Hematopoietic multipotent progenitor cell treated with erythropoietin and hydrocortisone succinate and interleukin-3 and kit ligand, for 8 days (in vitro differentiated cells): ENCODE results near the gene FAT3.

Experiments
- DNase-seq: peaks from one replicate; pipeline ENCODE4 v3.0.0-alpha.2; 2015

FAT3 gene

DNA sequence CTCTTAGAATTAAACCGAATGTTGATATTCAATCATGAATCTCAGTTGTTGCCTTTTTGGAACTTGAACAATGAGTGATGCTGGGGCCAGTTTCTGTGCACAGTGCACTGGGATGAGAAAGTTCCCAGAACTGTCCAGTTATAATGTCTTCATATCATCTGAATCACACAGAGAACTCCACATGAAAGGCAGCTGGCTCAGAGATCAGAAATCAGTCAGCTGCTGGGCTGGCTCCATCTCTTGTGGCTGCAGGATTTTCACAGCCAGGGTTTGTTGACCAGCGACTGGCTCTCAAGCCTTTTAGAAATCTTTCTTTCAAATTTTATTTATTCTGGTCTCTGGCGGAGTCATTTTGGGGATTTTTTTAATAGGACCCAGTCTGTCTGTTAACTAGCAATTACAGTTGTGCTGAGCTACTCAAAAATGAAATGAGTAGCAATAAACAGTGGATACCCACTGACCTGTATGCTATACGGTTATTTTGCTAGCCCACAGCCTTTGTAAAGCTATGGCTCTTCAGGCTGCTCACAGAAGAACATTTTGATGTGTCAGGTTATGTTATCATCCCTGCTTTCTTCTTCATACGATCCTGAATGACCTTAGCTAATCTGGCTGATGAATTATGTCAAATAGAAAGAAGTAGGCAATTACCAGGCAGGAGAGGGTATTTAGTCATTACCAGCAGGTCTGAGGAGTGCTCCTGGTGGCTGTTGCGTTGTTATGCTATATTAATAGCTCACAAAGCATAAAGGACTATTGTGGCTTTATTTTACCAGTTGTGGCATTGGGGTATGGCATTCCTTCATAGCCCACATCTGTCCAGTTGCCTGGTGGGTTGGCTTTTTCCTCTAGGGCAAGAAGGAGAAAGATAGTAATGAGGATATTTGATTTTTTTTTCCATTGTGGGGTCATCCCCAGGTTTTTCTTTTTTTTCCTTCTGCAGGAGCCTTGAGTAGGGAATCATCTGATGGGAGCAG lies 3.6 kb downstream of the FAT3 start:
- DNase-seq = no peak

DNA sequence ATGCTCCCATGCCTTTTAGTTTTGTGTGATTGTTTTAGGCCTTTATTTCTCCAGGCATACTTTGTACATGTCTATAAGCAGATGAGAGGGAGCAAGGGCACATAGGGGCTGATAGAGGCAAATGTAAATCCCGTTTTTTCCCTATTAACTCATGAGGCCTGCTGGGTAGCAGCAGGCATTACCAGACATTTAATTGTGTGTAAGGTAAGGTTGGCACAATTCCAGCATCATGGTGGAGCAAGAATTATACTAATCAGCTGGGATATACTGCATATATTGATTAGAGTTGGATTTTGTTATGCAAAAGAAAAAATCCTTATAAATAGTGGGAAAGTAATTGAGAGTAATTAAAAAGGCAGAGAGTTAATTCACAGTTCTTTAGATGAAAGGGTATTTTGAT lies 12.2 kb downstream of the FAT3 start:
- DNase-seq = no peak

DNA sequence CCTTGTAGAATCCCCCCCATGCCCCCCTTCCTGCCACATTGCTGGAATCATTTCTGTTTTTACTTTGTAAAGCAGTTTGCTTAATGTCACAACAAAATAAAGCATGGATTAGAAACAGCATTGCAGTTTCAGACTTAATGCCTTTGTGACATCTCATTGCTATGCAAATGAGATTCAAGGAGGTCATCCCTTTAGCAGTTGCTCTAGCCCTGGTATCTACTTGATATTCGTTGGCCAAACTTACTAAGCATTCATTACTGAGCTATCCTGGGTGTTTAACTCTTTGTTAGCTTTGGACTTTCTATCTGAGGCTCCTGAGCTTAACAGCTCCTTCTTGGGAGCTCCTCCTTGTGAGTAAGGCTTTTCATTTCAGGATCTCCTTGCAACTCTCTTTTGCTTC lies 16.3 kb downstream of the FAT3 start:
- DNase-seq = no peak

DNA sequence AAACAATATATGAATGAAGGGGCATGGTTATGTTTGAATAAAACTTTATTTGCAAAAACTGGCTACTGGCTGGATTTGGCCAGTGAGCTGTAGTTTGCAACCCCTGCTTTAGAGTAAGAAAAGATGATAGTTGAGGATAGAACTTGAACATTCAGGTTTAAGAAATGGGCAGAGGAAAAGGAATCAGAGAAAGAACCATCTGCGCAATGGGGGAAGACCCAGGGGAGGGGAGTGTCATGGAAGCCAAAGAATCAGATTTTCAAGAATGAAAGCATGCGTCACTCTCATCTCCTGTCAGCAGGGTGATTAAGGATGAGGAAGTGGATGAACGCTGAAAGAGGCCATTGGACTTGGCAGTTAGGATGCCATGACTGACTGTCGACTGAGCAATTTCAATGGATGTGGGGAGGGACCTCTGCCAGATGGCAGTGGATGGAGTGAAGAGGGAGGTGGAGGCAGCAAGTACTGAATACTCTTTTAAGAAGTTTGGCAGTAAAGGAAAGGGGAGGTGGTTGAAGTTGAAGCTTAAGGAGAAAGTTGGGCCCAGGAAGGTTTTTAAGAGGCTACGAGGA lies 21.2 kb downstream of the FAT3 start:
- DNase-seq = no peak

DNA sequence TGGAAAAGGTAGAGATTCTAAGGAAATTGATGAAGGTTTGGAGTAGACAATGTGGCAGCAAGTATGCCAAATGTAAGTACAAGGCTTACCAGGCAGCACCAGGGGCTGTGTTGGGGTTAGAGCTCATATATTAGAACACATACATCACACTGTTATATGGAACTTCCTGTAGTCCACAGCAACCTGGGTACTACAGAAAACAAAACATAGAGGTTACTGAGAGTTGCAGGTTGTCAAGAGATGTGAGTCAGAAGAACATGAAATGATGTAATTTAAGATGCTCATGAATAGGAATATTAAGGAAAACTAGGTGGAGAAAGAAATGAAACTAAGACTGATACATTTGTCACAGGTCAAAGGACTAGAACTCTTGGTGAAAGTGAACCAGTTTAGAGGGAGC lies 22.0 kb downstream of the FAT3 start:
- no peak for DNase-seq

DNA sequence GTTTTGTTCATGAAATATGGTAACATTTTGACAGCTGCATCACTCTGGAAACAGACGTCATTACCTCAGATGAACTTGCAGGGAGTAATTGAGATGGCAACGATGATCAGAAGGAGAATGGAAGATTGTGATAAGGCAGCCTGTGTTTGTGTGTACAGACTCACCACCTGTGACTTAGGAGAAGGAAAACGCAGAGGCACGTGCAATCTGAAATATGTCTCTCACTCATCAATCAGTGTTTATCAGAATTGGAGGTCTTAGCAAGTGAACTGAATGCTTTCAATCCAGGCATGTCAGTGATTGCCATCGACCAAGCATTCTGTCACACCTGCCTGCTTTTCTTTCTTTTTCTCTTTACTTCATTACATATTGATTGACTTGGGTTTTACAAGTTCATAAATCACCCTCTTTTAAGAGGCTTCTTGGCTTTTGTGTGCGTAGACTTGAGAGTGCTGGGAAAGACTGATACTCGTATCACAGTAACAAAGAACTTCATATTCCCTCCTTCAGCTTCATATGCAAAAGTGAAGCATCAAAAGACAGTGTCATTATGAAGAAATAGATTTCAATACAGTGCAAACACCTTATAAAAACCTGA lies 24.6 kb downstream of the FAT3 start:
- no peak for DNase-seq

DNA sequence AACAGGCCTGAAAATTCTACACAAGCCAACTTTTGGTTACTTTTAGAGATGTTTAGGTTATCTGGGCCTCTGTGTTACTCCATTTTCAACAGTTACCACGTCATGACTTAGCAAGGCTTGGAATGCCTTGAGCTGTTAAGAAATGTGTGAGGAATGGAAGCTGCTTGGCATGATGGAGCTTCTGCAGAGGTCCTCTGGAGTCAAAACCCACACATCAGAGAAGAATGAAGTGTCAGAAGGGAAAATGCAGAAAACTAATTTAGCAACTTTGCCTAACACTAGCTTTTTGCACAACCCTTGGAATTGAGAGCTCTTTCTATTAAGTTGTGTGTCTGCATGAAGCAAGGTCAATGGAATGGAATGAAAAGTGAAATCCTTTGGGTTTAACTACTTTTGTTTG lies 27.4 kb downstream of the FAT3 start:
- no peak for DNase-seq

DNA sequence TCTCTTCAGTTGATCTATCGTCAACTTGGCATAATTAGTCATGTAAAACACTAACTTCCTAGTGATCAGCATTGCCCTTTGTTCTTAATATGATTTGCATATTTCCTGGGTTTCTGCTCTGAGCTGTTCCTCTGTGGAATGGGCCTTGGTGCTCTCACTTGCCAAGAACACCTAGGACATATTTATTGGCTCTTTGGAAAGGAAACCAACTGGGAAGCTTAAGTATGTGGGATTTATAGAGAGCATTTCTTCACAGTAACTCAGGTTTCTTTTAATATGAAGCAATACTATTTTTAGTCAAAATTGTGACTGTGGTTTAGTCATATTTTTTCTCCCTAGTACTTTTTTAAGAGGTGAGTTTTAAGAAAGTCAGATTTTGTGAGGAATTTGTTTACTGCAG lies 28.8 kb downstream of the FAT3 start:
- no peak for DNase-seq

DNA sequence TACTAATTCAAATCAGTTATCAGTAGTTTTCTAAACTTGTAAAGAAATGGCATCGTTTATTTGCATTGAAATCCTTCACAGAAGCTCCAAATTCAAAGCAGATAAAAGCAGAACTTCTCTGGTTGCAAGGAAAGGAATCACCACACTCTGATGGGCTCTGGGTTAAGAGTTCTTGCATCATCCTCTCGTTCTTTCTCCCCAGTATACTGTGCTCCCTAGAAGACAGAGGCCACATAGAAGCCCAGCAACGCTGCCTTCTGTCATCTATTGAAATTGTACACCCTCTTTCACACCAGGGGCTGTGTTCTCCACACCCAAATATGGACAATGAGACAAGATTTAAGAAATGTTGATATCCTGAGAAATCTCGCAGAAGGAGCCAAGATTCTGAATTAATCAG lies 29.3 kb downstream of the FAT3 start:
- DNase-seq = no peak

DNA sequence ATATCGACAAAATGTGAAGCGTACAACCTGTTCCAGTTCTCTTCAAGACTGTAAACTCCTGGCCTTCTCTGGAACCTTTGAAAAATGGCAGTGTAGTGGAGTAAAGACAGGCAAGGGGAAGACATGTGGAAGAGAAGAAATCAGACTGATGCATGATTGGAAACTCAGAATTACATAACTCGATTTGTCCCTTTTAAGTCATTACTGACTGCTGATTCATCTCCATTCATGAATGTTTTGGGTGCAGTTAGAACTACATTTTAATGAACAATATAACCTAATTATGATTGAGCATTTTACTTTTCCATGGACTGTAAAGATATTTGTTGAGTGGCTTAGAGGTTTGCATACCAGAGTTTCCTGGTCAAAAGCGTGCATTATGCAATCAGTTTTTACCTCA lies 32.9 kb downstream of the FAT3 start:
- no peak for DNase-seq

DNA sequence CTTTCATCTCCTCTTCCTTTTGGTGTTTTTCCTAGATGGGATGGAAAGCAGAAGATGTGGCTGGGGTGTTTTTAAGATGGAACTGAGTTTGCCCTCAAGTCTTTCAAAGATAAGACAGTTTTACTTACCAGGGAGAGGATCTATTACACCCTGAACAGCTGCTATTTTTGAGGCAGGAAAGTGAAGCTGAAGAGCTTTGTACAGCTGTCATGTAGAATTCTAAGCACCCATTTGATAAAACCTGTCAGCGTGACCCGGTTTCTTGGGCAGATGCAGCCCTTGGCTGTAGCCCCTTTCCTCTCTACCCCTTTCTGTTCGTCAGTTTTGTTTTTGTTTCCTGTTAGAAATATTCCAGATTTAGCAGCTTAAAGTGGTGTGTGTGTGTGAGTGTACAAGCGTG lies 35.2 kb downstream of the FAT3 start:
- DNase-seq = no peak

DNA sequence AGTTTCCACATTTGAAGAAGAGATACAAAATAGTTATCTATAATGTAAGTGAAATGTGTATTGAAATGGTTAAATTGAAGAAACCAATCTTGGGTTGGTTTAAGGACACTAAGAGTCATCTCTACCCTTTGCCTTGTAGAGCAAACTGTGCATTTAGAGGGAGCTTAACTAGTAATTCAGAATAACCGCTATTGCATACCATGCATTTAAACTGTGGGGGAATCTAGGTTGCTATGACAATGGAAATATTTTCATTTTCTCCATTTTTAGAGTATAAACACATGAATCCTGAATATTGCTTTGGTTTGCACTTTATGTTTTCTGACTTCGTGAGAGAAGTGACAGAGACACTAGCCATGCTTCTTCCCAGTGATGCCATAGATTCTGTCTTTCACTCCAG lies 39.7 kb downstream of the FAT3 start:
- no peak for DNase-seq

DNA sequence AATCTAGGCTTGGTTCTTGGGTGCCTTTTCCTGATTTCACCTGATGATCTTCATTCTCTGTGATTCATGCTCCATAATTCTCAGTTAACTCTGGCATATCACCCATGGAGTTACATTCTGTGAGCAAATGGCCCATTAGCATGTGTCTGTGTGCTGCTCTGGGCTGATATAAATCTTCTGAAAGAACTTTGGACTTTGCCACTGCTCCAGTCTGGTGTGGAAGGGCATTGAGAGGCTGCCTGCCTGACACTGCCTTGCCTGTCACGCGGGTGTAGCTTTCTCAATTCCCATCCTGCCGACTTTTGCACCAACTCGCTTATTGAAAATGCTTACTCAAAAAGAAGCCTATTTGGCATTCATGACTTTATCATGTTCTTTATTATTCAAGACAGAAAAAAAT lies 42.2 kb downstream of the FAT3 start:
- no peak for DNase-seq

DNA sequence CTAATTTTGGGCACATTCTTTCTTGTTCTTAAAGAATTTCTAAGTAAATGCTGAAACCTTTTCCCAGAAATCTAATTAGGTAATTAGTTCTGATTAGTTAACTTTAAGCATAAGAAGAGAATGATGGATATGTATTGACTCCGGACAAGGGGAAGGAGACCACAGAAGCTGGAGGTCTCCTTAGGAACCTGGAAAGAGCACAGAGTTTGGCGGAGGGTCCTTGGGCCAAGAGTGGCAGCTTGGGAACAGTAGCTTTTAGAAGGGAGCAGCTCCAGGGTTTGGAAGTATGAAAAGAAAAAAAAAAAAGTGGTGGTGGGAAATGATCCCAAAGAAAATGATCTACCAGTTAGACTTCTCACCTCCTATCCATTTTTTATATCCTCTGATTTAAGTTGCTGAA lies 42.7 kb downstream of the FAT3 start:
- no peak for DNase-seq

DNA sequence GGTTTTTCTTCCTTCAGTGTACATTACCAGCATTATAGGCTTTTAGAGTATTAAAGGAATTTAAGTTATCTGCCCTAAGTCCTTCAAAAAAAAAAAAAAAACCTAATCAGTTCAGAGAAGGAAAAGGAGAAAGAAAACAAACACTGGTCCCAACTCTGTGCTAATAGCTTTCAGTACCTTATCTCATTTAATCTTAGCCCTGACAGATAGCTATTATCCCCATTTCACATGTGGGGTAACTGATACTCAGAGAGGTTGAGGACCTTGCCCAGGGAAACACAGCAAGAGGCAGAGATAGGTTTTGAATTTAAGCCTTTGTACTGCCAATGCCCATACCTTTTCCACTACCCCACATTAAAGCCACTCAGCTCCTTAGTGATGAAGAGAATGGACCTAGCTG lies 43.4 kb downstream of the FAT3 start:
- DNase-seq = no peak

DNA sequence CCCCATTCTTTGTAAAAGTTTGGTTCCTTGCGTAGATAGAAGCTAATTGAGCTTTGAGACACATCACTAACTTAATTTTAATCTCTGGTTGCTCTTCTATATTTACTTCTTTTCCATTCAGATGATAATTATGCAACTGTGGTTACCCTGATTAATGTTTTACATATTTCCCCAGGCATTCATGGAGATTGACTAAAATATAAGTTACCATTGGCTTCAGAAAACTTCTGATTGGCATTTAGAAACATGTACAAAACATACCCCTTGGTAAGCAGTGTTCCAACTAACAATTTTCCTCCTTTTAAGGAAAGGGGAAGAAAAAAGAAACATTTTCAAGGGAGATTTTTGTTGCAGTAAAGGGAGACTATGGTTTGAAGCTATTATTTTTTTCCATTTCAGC lies 43.9 kb downstream of the FAT3 start:
- DNase-seq = no peak

DNA sequence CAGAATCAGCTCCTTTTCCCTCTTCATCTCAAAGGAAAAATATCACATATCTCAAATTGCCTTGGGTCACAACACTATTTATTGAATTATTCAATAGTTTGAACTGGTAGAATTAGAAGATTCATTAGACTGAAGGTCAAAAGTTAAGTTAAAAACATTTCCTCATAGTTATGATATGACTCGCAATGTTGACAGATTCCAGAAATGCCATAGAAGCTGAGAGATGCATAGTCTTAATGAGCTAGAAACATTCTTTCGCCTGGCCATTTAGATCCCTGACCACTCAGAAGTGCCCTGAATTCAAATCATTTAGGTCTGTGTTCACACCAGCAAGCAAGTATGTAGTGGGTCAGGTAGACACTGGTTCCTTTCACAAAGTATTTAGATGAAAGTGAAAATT lies 44.4 kb downstream of the FAT3 start:
- DNase-seq = no peak

DNA sequence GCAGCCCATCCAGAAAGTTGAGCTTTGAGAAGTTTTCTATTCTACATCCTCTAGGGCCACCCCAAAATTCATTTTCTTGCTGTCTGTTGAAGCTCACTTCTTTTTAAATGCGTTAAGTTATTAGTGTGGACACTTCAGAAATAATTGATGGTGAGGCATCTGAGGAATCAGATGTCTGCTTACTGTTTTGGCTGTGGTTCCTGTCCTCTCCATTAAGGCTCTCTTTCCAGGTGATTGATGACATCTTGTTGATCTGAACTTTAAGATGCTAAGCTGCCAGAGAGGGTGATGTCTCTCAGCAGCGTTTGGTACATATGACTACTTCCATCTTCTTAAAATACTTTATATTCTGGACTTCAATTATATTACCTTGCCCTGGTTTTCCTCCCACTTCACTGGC lies 45.2 kb downstream of the FAT3 start:
- DNase-seq = no peak

DNA sequence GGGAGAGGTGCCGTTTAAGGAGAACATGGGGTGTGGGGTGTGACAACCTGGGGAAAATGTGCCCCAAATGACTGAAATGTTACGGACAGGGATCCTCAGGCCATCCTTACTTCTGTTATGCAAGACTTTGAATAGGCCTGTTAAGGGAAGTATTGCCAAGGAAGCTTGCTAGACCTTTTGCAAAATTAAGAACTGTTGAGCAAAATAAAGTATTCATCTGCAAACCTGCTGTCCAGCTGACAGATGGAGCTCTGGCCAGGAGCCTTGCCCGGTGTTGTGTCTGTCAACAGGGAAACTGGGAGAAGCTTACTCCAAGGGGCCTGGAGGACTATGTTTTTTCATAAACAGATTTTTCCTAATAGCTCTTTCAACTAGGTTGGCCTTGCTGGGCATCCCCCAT lies 48.0 kb downstream of the FAT3 start:
- DNase-seq = no peak
